NCI-H2107 (cell line): ENCODE data around the gene HMGN4.
"Not testable (repeated sequence)": the region's sequence is repeated elsewhere in the genome, so short reads cannot be mapped to it uniquely, and the experiment has no call there.

Experiments
- DNase-seq: peaks from one replicate; lab custom pipeline; 2025; lab: John Stamatoyannopoulos, UW

HMGN4 gene

DNA sequence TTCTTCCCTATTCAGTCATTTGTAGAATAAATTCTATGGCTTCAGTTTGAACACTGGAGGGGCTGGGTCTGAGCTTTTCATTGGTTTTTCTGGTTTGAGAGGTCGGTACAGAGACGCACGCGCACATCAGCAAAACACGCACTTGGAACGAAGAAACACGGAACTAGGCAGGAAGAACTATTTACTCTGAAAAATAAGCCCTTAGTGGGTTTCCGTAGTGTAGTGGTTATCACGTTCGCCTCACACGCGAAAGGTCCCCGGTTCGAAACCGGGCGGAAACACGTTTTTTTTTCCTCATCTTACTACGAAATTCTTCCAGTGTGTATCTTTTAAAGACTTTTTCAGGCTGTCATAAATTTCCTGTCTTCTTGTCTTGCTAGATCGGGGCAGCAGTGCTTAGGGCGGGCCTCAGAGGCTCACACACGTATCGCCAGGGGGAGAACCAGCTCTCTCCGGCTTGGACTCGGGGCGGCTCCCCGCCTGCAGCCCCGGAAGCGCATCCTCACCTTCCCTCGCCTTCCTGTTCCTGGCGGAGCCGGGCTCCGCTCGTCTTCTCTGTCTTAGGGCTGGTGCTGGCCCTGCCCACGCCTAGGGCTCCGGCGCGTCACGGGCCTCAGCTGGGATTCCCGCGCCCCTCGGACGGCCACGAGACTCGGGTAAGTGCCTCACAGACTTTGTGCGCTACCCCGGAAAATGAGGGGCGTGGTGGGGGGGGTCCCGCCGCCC is at the start of gene HMGN4:
HMGN4 (plus strand) TSS at position 521 of the 726 bp plus-strand sequence. CDS start 6,841 bp downstream, outside the sequence.
- DNase-seq = peak; percentile 6

GRCh38 chr6:26489996-26490964 is 47.9 kb upstream of the HMGN4 start:
- no peak for DNase-seq

DNA sequence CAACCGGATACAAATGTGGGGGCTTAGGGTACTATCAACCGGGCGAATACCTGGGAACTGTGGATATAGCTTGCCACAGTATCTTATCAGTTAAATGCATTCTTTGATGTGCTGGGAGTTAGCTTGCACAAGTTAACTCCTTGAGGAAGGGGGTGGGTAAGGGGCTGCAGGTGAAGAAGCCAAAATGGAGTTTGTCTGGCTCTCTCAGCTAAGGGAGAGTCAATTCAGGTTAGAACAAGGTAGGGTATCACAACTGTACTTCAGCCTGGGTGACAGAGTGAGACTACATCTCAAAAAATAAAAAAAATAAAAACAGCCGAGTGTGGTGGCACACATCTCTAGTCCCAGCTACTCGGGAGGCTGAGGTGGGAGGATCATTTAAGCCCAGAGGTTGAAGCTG is 46.6 kb upstream of the HMGN4 start:
- no peak for DNase-seq

- no peak for DNase-seq
Observed at GRCh38 chr6:26493258-26493657, 44.9 kb upstream of the HMGN4 start.

GRCh38 chr6:26494117-26494516 is 44.0 kb upstream of the HMGN4 start:
- no peak for DNase-seq

DNA sequence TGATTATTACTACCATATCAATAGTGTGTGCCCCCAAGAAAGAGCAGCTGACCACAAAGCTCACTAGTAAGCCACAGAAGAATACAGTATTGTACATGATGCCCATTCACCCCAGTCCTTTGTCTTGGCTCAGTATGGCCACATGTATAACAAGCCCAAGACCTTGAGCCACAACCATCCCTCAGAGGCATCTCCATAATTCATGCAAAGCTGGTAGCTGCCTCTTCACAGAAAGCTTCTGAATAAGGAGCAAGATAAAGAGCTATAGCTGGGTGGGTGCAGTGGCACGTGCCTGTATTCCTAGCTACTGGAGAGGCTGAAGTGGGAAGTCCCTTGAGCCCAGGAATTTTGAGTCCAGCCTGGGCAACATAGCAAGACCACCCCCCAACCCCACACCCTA is 42.9 kb upstream of the HMGN4 start:
- DNase-seq = no peak

DNA sequence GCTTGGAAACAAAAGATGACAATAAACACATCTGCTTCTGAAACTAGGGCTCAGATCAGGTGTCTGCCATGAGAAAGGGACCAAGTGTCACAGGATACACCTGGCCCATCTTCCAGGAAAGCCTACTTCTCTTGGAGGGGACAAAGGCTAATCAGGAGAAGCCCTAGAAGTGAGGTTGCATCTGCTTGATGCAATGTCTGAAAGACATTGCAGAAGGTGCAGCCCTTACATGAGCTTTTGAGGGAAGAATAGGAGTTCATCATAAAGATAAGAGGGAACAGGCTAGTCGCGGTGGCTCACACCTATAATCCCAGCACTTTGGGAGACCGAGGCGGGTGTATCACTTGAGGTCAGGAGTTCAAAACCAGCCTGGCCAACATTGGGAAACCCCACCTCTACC is 40.6 kb upstream of the HMGN4 start:
- no peak for DNase-seq

- DNase-seq = no peak
Observed at GRCh38 chr6:26500102-26500501, 38.1 kb upstream of the HMGN4 start, which contains the start of gene BTN1A1. TSS of gene BTN1A1 (plus strand) at chr6:26500303. CDS start at chr6:26501287, 984 bp downstream.

DNA sequence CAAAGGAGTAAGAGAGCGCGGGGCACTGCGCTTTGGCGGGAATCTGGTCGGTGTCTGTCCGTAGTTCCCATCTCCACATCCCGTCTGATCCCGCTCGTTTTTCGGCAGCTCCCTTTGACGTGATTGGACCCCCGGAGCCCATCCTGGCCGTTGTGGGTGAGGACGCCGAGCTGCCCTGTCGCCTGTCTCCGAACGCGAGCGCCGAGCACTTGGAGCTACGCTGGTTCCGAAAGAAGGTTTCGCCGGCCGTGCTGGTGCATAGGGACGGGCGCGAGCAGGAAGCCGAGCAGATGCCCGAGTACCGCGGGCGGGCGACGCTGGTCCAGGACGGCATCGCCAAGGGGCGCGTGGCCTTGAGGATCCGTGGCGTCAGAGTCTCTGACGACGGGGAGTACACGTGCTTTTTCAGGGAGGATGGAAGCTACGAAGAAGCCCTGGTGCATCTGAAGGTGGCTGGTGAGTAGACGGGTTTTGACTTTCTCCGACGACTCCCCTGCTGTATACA is 36.6 kb upstream of the HMGN4 start:
- no peak for DNase-seq

DNA sequence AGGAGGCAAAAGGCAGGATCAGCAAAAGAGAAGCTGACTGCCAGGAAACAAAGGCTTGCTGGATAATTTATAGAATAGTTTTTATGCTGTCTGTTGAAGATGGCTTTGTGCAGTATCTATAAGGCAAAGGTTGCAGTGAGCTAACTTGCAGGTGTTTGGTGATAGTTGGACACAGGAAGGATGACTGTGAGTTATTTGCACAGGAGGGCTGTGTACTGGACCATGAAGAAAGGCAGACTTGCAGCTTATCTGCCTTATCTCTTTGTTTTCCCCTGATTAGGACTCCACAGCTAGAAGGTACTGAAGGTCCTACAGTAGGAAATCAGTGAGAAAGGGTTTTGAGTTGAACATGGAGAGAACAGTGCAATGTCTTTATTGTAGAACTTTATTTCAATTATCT is 36.0 kb upstream of the HMGN4 start:
- DNase-seq = no peak

DNA sequence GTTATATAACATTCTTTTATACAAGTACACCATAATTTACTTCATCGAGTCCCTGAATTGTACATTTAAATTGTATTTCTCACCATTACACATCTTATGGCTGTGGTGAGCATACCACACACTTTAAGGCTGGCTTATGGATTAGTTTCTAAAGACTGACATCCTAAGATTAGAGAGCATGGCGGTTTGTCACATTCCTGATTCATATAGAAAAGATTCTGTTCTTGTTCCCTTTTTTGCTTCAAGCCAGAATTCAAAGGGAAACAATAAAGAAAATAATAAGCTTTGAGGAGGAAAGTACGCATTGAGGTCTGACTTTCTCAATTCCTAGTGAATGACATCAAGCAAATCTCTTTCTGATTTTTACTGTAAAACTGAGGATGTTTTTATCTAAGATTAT is 35.5 kb upstream of the HMGN4 start:
- no peak for DNase-seq

- no peak for DNase-seq
Observed at GRCh38 chr6:26507658-26508057, 30.5 kb upstream of the HMGN4 start.

- not testable (repeated sequence) for DNase-seq
Observed at GRCh38 chr6:26511033-26511432, 27.1 kb upstream of the HMGN4 start.

- DNase-seq = no peak
Observed at GRCh38 chr6:26514984-26515383, 23.2 kb upstream of the HMGN4 start.

GRCh38 chr6:26516481-26517427 is 21.4 kb upstream of the HMGN4 start:
- no peak for DNase-seq

- DNase-seq = no peak
Observed at GRCh38 chr6:26519359-26519758, 18.8 kb upstream of the HMGN4 start.

DNA sequence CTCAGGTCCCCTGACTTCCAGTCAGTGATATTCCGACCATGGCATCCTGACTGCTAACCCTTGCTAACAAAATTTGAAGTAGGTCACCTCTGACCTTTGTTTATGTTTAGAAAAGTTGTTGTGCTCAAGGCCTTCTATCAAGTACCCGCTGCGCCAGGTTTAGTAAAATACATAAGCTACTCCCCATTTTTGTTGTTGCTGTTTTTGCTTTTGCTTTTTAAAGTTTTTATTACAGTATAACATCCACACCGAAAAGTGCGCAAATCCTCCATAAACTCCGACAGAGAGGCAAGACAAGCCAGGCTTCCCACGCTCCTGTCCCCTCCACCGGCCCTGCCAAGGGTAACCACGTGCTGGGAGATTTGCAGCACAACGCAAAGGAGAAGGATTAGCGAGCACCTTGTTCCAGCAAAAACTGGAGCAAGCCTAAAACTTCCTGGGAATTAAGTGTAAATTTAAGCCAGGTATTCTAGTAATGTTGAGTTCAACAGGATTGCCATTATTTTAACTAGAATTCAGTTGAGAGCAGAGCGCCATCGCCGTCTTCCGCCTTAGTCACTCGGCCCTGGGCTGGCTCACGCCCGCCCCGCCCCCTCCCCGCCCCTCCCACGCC is 17.8 kb upstream of the HMGN4 start:
- DNase-seq = no peak

DNA sequence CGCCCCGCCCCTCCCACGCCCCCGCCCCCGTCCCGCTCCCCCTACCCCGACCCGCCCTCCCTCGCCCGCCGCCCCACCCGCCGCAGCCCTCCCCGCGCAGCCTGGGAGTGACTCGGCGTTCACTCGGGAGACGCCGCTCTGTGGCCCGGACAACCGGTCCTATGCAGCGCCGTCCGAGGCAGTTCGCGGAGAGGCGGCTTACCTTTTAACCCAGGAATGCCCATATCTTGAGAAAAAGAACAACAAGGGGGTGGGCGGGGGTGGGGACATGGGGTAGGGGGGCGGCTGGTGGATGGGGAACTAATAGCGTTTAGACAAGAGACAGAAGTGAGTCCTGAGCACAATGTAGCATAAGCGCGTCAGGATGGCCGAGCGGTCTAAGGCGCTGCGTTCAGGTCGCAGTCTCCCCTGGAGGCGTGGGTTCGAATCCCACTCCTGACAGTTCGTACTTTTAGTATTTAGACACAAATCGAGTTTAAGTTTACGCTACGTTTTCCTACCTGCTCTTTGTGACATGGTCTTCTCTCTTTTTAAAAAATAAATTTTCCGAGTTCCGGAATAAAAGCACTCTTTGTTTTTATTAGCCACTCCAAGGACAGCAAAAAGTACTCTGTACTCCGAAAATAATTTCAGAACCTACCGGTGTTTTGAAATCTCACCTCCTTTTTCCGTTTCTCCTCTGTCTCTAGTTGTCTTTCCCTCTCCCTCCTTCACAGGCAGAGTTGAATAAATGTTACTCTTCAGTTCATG is 17.1 kb upstream of the HMGN4 start:
- DNase-seq = peak; percentile 39

DNA sequence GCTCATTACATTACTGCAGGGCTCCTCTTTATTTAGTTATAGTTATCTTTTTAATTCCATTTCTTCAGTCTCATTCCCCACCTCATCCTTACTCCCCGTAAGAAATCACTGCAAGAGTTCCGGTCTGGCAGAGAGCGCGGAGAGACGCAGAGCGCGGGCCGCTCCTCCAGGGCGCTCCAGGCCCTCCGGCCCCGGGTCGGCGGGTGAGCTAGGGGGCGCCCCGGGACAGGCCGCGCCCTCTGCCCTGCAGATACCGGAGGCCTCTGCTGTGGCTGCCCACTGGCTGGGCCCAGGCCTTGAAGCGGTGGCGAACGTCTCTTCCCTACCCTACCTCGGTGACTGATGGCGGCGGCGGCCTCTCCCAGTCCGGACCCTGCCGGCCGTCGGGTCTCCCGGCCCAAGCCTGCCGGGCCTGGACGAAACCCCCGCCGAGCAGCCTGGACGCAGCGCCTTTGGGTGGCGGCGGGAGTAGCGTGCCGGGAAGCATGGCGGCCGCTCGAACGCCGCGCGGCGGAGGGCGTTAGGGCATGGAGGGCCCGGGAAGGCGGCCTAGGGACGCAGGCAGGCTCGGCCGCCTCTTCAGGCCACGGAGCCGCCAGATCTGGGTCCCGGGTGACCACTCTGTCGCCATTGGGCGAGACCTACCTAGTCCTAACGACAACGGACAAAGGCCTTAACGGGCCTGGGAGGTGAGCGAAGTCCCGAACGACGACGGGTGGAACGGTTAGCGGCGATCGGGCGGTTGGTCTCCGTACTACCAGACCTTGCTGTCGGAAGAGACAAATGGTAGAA is 16.4 kb upstream of the HMGN4 start:
- no peak for DNase-seq
